HEK293T (cell line): Measurements from ENCODE around the gene TARBP1.

Experiments
- BHLHE40 ChIP-seq: fragments of 450-650 bp; IDR thresholded peaks from 2 replicates; pipeline ENCODE4 v1.6.1; 2016; ENCODE audit warnings: mild to moderate bottlenecking, moderate library complexity, borderline replicate concordance
- SP1 ChIP-seq: fragments of 450-650 bp; IDR thresholded peaks from 2 replicates; pipeline ENCODE4 v1.6.1; 2017
- ZNF384 ChIP-seq: fragments of 450-650 bp; IDR thresholded peaks from 2 replicates; pipeline ENCODE4 v1.6.1; 2016

DNA sequence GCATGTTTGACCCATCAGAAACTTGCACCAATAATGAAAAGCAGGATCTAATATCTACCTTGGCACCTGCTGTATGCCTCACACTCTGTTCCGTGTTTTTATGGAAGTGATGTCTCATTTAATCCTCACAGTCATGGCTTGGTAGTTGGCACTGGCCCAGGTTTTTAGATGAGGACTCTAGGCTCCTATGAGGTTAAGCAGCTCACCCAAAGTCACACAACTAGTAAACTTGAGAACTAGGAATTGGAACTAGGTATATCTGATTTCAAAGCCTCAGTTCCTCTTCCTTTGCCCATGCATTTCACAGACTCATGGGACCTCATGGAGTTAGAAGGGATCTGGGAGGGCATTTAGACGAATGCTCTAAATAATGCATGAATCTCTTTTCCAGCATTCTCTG is 21.3 kb upstream of the TARBP1 start:
- TF ChIP-seq ZNF384 (no peak), BHLHE40 (no peak), SP1 (no peak)
